ENCODE results near the gene CD200R1.
"Not testable (repeated sequence)": the region's sequence is repeated elsewhere in the genome, so short reads cannot be mapped to it uniquely, and the experiment has no call there.

Gene CD200R1

DNA sequence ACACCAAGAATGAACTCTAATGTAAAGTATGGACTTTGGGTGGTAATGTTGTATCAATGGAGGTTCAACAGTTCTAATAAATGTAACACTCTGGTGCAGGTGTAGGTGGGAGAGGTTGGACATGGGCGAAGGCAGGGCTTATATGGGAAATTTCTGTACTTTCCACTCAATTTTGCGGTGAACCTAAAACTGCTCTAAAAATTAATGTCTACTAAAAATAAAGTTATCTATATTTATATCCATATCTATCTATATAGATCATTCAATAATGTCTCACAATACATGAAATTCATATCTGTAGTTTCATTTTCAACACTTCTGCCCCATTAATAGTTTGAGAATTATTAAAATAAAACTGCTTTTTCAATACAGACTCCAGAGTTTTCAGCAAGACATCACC lies 49.3 kb downstream of the CD200R1 start:
- TF ChIP-seq, protein P1, sequence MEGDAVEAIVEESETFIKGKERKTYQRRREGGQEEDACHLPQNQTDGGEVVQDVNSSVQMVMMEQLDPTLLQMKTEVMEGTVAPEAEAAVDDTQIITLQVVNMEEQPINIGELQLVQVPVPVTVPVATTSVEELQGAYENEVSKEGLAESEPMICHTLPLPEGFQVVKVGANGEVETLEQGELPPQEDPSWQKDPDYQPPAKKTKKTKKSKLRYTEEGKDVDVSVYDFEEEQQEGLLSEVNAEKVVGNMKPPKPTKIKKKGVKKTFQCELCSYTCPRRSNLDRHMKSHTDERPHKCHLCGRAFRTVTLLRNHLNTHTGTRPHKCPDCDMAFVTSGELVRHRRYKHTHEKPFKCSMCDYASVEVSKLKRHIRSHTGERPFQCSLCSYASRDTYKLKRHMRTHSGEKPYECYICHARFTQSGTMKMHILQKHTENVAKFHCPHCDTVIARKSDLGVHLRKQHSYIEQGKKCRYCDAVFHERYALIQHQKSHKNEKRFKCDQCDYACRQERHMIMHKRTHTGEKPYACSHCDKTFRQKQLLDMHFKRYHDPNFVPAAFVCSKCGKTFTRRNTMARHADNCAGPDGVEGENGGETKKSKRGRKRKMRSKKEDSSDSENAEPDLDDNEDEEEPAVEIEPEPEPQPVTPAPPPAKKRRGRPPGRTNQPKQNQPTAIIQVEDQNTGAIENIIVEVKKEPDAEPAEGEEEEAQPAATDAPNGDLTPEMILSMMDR (conservative IDR thresholded peaks at IDR 0.05), result no peak
- H3K27ac ChIP-seq, result no peak overlapping the region

DNA sequence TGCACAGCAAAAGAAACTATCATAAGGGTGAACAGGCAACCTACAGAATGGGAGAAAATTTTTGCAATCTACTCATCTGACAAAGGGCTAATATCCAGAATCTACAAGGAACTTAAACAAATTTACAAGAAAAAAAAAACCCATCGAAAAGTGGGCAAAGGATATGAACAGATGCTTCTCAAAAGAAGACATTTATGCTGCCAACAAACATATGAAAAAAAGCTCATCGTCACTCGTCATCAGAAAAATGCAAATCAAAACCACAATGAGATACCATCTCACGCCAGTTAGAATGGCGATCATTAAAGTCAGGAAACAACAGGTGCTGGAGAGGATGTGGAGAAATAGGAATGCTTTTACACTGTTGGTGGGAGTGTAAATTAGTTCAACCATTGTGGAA lies 55.4 kb downstream of the CD200R1 start:
- H3K27ac ChIP-seq, result not testable (repeated sequence)

DNA sequence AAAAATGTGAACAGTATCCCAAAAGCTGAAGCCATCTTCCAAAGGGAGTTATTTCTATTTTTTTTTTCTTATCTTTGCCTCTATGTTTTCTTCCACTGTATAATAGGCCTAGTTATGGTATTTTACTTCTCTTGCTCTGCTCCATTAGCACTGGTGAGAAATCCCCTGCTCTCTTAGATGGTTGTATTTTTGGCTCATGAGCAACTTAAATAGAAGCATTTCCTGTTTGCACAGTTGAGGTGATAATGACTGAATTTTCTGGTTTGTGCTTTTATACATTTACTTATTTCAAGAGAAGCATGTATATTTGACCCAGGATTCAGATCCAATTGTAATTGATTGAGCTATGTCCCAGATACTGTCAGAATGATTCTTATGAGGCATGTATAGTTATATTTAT lies 66.7 kb downstream of the CD200R1 start:
- TF ChIP-seq, protein P1 (conservative IDR thresholded peaks at IDR 0.05), result no peak
- no peak overlapping the region for H3K27ac ChIP-seq

DNA sequence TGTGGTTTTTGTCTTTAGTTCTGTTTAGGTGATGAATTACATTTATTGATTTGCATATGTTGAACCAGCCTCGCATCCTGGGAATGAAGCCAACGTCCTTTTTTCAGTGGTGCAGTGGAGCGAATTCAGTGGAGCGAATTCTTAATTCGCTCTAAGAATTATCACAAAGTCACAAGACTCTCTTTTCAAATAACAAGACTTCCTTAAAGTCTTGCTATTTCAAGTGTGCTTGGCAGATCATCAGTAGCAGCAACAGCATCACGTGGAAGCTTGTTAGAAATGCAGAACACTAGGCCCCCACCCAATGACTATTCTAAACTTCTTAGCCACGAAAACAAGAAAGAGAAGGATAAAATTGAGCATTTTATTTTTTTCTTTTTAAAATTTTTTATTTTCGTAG lies 70.1 kb downstream of the CD200R1 start:
- TF ChIP-seq, protein P1 (conservative IDR thresholded peaks at IDR 0.05), result no peak
- H3K27ac ChIP-seq, result no peak overlapping the region

DNA sequence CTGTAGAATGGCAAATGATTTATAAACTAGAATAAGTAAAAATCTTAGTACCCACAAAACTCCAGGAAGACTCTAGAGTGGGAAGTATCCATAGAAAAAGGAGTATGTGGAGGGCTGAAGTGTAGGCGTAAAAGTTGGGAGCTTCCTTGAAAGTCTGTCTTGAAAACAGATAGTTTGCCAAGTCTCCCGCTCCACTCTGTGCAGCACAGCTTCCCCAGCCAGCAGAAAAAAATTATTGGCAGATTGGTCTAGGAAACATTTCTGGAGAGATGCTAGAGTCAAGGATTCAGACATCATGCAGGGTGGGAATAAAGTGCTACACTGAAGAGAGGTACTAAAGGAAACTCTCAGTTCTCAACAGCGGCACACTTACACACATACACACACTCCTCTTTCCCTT lies 74.8 kb downstream of the CD200R1 start:
- H3K27ac ChIP-seq, result no peak overlapping the region
- TF ChIP-seq, protein P1 (conservative IDR thresholded peaks at IDR 0.05), result no peak

DNA sequence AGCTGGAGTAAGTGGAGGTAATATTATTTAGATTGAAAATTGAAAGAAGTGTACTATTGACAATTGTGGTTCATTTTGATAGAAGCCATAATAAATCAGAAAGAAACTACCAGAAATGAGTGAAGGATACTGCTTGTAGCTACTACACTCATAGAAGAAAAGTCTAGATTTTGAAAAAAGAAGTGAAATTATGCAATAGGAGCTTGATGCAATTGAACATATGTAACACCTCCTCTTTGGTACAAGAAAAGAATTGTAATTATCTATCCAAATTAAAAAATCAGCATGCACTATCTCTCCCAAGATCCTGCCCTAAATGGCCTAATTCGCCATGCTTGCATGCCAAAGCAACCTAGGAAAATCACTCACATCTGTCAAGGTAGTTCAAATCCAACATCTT lies 77.1 kb downstream of the CD200R1 start:
- no peak overlapping the region for H3K27ac ChIP-seq
- TF ChIP-seq, protein P1 (conservative IDR thresholded peaks at IDR 0.05), result no peak

DNA sequence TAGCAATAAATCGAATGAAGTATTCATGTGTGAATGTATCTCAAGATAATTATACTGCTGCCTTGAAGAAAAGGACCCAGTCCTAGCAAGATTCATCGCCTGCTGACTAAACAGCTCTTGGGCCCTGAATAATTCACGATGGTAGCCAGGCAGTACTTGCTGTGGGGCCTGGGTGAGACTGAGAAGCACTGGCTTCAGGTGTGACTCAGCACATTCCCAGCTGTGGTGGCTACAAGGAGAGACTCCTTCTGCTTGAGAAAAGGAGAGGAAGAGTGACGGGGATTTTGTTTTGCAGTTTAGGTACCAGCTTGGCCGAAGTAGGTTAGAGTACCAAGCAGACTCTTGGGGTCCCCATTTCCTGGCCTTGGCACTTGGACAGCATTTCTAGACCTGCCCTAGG lies 80.6 kb downstream of the CD200R1 start:
- TF ChIP-seq, protein P1 (conservative IDR thresholded peaks at IDR 0.05), result no peak
- H3K27ac ChIP-seq, result no peak overlapping the region

DNA sequence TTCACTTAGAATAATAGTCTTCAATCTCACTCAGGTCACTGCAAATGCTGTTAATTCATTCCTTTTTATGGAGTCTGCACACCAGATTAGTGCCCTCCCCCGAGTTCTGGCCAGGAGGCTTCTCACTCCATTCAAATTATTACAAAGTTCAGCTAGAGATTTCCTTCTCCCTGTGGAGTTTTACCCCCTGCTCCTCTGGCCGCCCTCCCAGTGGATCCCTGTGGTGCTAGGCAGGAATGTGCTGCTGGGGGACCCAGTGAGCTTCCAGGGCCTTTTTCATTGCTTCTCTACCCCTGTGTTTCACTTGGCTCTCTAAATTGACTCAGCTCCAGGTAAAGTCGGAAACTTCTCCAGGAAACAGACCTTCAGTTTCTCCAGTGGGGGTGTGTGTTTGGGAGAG lies 85.5 kb downstream of the CD200R1 start:
- H3K27ac ChIP-seq, result no peak overlapping the region
- TF ChIP-seq, protein P1 (conservative IDR thresholded peaks at IDR 0.05), result no peak

Data from VCaP (cell line).